K562 (cell line): Measurements from ENCODE around the gene LIPJ. TPM values are rescaled to one million over a fixed set of nuclear protein-coding genes. Genes with fewer than 3 reads are reported as not detected.

ENCODE experiments used
- ATAC-seq: fragments of 200-7000 bp; cut with Tn5 transposase; 3 replicates; pipeline ENCODE4 v1.9.1; 2020; ENCODE audit warnings: moderate library complexity
- BruUV-seq: library from RNA; stranded (reverse); fragments of 400-500 nt; replicated peaks from 2 replicates; lab custom pipeline; 2021; lab: Mats Ljungman, UMichigan
- CTCF ChIA-PET: fragments of 300-600 bp; formaldehyde crosslinking; extraction: SDS; loops from one replicate; lab custom pipeline; 2021; ENCODE audit warnings: low intra/inter-chr PET ratio; lab: Yijun Ruan, JAX
- POLR2A ChIA-PET: fragments of 300-600, 350-650 bp; sonication (Branson Sonifier 250); formaldehyde crosslinking; extraction: SDS; loops from one replicate; lab custom pipeline; 2021; ENCODE audit warnings: antibody characterized with exemption, inconsistent platforms; lab: Yijun Ruan, JAX
- DNase-seq, 4 experiments: peaks; one replicate each; pipeline versions ENCODE4 v3.0.0 to v3.0.0-alpha.2; 2011 to 2018; ENCODE audit warnings: low spot score in 3 of 4, mixed read lengths in 3 of 4; ENCODE audit errors: extremely low read depth in 1 of 4
- FAIRE-seq: peaks from 2 replicates; lab custom pipeline; 2011; peaks lifted over from hg19 to GRCh38; lab: Jason Lieb, UNC
- H2AFZ ChIP-seq: 2 replicates; pipeline ENCODE4 v1.6.0; 2011; ENCODE audit warnings: low read depth, low read length, control low read depth, inconsistent platforms
- H3K27ac ChIP-seq: fragments of 200-600 bp; 3 replicates; pipeline ENCODE4 v1.8.0; 2011; ENCODE audit warnings: low read depth, mild to moderate bottlenecking, control low read depth, inconsistent platforms, low read length, moderate library complexity, mixed read lengths; ENCODE audit errors: extremely low read depth
- H3K27me3 ChIP-seq, 2 experiments: fragments of 300-600 bp in 1 of 2; 2 replicates in 1 of 2; 3 replicates in 1 of 2; pipeline versions ENCODE4 v1.6.0 to v1.8.0; 2011; ENCODE audit warnings: inconsistent platforms in 2 of 2, low read length in 2 of 2, mild to moderate bottlenecking in 1 of 2, mixed read lengths in 1 of 2, moderate library complexity in 1 of 2; ENCODE audit not compliant: control insufficient read depth in 2 of 2, insufficient read depth in 2 of 2
- H3K36me3 ChIP-seq: fragments of 300-600 bp; 3 replicates; pipeline ENCODE4 v1.8.0; 2011; ENCODE audit warnings: mild to moderate bottlenecking, low read length, inconsistent platforms; ENCODE audit not compliant: control insufficient read depth, insufficient read depth
- H3K4me1 ChIP-seq, 2 experiments: fragments of 200-600 bp in 1 of 2; replicated peaks in 1 of 2; 2 replicates in 1 of 2; 3 replicates in 1 of 2; pipeline versions ENCODE4 v1.5.1 to v1.8.0; 2011; ENCODE audit warnings: inconsistent platforms in 2 of 2, low read length in 2 of 2, mild to moderate bottlenecking in 1 of 2, mixed read lengths in 1 of 2, moderate library complexity in 1 of 2; ENCODE audit not compliant: control insufficient read depth in 2 of 2, insufficient read depth in 2 of 2
- H3K4me2 ChIP-seq: 2 replicates; pipeline ENCODE4 v1.6.1; 2011; ENCODE audit warnings: low read length, control low read depth, inconsistent platforms, mixed read lengths; ENCODE audit not compliant: insufficient read depth
- H3K4me3 ChIP-seq: fragments of 200-600 bp; sonication (generic), shearing (Covaris generic); 2 replicates; pipeline ENCODE4 v1.5.1; 2016; ENCODE audit warnings: control low read depth, inconsistent platforms
- H3K79me2 ChIP-seq: fragments of 200-600 bp; 3 replicates; pipeline ENCODE4 v1.8.0; 2011; ENCODE audit warnings: low read length, inconsistent platforms; ENCODE audit not compliant: control insufficient read depth, insufficient read depth
- H3K9ac ChIP-seq, 2 experiments: 2 replicates each; pipeline versions ENCODE4 v1.6.0 to v1.6.1; 2011; ENCODE audit warnings: low read depth in 2 of 2, low read length in 2 of 2, control low read depth in 1 of 2, inconsistent platforms in 1 of 2, mild to moderate bottlenecking in 1 of 2, mixed read lengths in 1 of 2; ENCODE audit not compliant: insufficient read depth in 1 of 2
- H3K9me1 ChIP-seq: one replicate; pipeline ENCODE4 v1.6.0; 2011; ENCODE audit warnings: inconsistent platforms, mild to moderate bottlenecking, low read length, moderate library complexity; ENCODE audit not compliant: control insufficient read depth, insufficient read depth
- H3K9me3 ChIP-seq: replicated peaks from 2 replicates; pipeline ENCODE4 v1.5.1; 2011; ENCODE audit warnings: low read depth, low read length, inconsistent platforms; ENCODE audit not compliant: control insufficient read depth, insufficient read depth
- H4K20me1 ChIP-seq: replicated peaks from 2 replicates; pipeline ENCODE4 v1.6.1; 2011; ENCODE audit warnings: low read length, inconsistent platforms, mixed read lengths; ENCODE audit not compliant: control insufficient read depth, insufficient read depth
- ESRRB ChIP-seq: fragments of 250-450 bp; sonication (Bioruptor Pico); IDR thresholded peaks from 2 replicates; pipeline ENCODE4 v1.5.0; 2020; ENCODE audit warnings: mild to moderate bottlenecking, moderate library complexity, borderline replicate concordance
- PKNOX1 ChIP-seq: fragments of 450-650 bp; IDR thresholded peaks from 2 replicates; pipeline ENCODE4 v1.6.1; 2016
- TGIF2 ChIP-seq: sonication (generic); formaldehyde crosslinking; IDR thresholded peaks from 2 replicates; pipeline ENCODE4 v1.8.1; 2022; ENCODE audit warnings: mild to moderate bottlenecking, missing genetic modification reagents, moderate library complexity
- ZFP30 ChIP-seq: fragments of 250-450 bp; sonication (Bioruptor Pico); IDR thresholded peaks from 2 replicates; pipeline ENCODE4 v1.8.0; 2022; ENCODE audit warnings: moderate library complexity, mild to moderate bottlenecking, inconsistent platforms, borderline replicate concordance
- ZNF143 ChIP-seq: sonication (generic); formaldehyde crosslinking; IDR thresholded peaks from 2 replicates; pipeline ENCODE4 v1.9.0; 2022; ENCODE audit warnings: mild to moderate bottlenecking, missing genetic modification reagents
- ZNF253 ChIP-seq: fragments of 250-450 bp; sonication (Bioruptor Pico); conservative IDR thresholded peaks from 2 replicates; pipeline ENCODE4 v1.6.1; 2021; ENCODE audit warnings: mild to moderate bottlenecking
- ZNF398 ChIP-seq: fragments of 250-450 bp; sonication (Bioruptor Pico); IDR thresholded peaks from 2 replicates; pipeline ENCODE4 v1.8.0; 2021; ENCODE audit warnings: moderate library complexity, mild to moderate bottlenecking, inconsistent platforms
- in situ Hi-C: fragments of 300-500 bp; cut with MboI; formaldehyde crosslinking; loops from 4 replicates; pipeline ENCODE4 v1.15.0; 2018; ENCODE audit warnings: inconsistent platforms, mixed read lengths
- intact Hi-C: fragments of 100-400 bp; cut with micrococcal nuclease; formaldehyde crosslinking; loops from 2 replicates; pipeline ENCODE4 v1.14.2; 2022
- polyA plus RNA-seq, 8 experiments: library from polyadenylated mRNA; depleted of rRNA in 4 of 8; stranded (reverse) in 5 of 8; unstranded in 3 of 8; fragments of >200 nt; fragmentation: Nextera tagmentation in 2 of 8; fragmentation: Illumina TruSeq in 1 of 8; extraction: Ambion mirVana in 2 of 8; extraction: Trizol in 1 of 8; gene quantifications; 2 replicates each; pipeline versions ENCODE4 v1.2.1 to v1.2.3, GENCODE V29; 2011 to 2014; ENCODE audit warnings: inconsistent platforms in 1 of 8, missing spikeins in 1 of 8
- total RNA-seq, 7 experiments: library from RNA; depleted of rRNA in 6 of 7; stranded (reverse); fragments of >200 nt in 6 of 7; fragmentation: Illumina TruSeq in 2 of 7; extraction: Trizol in 2 of 7; gene quantifications; 2 replicates each; pipeline versions ENCODE4 v1.2.1 to v1.2.3, GENCODE V29; 2011 to 2021; ENCODE audit warnings: low replicate concordance in 1 of 7

Gene LIPJ
- total and polyA plus RNA-seq, 9 of the 15 experiments (the other 6 are each of a cell fraction or from before 2014, with no cell fraction given): not detected

- TF ChIP-seq ZFP30 (CRISPR knock-in tag): no peak
Observed at GRCh38 chr10:88647061-88647615, 60.6 kb downstream of the LIPJ start (continued).

- in situ Hi-C loops (no loop called here), intact Hi-C loops (no loop called here)
- Histone ChIP-seq H3K9me1 (no peaks in the 10 kb centered on the region), H4K20me1 (no peaks in the 10 kb centered on the region), H3K36me3 (no peaks in the 10 kb centered on the region), H3K9ac (no peak overlapping the region), H3K27me3 (no peaks in the 10 kb centered on the region), H3K4me1 (no peaks in the 10 kb centered on the region), H3K27ac (no peak overlapping the region), H3K79me2 (no peaks in the 10 kb centered on the region), H3K9me3 (no peaks in the 10 kb centered on the region), H3K4me3 (no peak overlapping the region), H3K4me2 (no peak overlapping the region), H2AFZ (no peak overlapping the region)
- ChIA-PET POLR2A (no interaction called here), CTCF (no interaction called here)
- ATAC-seq: no peak
- no peak for DNase-seq
- BruUV-seq: no TSS peak
- FAIRE-seq: no peak
- no peak for TF ChIP-seq ESRRB
- TF ChIP-seq ZNF253 (CRISPR knock-in tag): no peak
- TF ChIP-seq TGIF2 (CRISPR knock-in tag): no peak
- TF ChIP-seq ZNF398 (CRISPR knock-in tag): no peak
- TF ChIP-seq PKNOX1: no peak
- no peak for TF ChIP-seq ZNF143 (CRISPR knock-in tag)
Observed at GRCh38 chr10:88651101-88651551, 64.6 kb downstream of the LIPJ start.
